Fibroblast of skin of back (primary cell): ENCODE measurements around the gene FARS2.

ENCODE experiments used
- DNase-seq: peaks from one replicate; pipeline ENCODE4 v3.0.0-alpha.2; 2013

FARS2 gene

DNA sequence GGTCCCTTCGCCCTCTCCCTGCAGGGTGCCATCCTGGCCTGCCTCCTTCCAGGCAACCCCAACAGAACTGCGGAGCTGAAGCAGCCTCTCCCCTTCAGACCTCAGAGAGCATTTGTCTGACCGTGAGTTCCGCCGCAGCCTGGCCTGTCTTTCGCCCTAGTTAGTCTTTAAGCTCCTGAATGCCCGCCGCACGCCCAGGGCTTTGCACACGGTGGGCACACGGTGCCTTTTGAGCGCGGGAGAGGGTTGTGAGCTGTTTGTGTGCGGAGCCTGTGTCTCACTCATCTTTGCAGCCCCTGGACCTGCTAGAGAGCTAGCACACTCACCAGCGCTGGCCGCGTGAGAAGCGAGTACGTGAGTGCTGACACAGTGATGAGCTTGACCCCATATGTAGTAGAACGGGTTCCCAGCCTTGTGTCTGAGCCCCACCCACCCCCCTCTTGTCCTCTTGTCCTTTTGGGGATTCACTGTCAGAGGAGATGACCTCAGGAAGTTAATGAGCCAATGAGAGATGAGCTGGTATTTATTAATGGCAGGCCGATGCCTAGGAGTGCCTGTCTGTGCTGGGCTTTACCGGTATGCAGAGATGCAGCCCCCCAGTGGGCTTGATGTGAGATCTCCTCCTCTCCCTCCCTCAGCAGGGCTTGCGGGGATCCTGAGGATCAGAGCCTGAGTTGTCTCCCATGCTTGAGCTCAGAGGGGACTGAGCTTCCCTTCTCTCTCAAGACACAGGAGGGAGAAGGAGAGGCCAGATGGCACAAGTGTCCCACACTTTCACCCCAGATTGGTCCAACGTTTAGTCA, 249.2 kb downstream of the FARS2 start:
- DNase-seq: no peak

DNA sequence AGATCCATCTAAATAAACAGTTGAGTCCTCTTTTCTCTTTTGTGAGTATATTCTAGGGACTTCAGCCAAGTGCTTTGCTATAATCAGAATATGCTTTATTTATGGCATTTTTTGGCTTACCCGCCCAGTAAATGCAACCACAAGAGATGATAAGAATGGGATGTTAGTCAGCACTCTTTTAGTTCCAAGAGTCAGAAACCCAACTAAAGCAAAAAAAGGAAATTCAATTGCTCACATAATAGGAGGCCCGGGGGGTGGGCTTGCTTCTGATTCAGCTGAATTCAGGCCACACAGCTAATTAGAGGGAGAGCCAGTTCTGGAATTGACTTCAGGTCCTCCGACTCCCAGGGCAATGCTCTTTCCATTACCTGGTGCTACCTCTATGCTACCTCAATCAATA, 250.6 kb downstream of the FARS2 start:
- DNase-seq: peak; percentile 83

GRCh38 chr6:5512422-5512821, 251.1 kb downstream of the FARS2 start:
- no peak for DNase-seq

DNA sequence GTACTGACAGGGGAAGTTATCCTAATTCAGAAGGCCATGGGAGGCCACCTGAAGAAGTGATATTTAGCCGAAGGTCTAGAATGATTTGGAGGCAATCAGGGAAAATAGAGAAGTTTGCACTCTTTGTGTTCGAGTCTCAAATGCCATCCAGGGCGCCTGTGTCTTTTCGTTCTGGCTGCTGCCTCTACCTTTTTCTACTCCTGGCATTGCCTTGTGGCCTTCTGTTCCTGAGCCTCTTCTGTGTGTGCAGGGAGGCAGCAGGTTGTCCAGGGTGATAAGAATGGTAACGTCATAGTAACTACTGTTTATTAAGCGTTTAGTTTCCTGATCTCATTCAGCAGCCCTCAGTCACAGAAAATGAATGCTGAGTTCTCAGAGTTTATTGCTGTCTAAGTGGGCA, 252.1 kb downstream of the FARS2 start:
- no peak for DNase-seq

- DNase-seq: no peak
These were observed 253.0 kb downstream of the FARS2 start for GRCh38 chr6:5514353-5514752.

DNA sequence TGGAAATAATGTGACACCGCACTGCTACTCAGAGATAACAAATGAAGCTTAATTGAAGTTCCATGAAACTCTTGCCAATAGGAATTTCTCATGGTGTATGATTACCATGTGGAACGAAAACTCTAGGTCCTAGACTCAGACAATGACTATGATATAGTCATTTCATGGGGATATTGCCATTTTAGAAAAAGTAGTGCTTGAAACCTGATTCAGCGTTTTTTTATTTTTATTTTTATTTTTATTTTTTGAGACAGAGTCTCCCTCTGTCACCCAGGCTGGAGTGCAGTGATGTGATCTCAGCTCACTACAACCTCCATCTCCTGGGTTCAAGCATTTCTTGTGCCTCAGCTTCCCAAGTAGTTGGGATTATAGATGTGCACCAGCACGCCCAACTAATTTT, 253.9 kb downstream of the FARS2 start:
- DNase-seq: no peak

GRCh38 chr6:5516036-5516435, 254.7 kb downstream of the FARS2 start:
- no peak for DNase-seq

DNA sequence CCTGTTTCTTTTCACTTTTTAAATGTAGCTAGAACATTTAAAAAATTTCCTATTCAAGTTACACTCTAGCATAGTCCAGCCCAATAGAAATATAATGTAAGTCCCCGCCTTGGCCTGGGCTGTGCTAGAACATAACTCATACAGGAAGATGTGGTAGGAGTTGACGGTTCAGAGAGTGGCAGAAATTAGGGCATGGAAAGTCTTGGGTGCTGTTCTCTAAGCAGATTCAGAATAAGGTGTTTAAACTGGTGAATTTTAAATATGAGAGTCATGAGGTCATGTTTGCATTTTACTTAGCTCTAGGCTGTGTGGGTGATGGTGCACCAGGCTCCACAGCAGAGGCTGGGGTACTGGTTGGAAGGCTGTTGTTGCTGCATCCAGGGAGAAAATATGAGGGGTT, 256.5 kb downstream of the FARS2 start:
- no peak for DNase-seq

- no peak for DNase-seq
These were observed 257.7 kb downstream of the FARS2 start for GRCh38 chr6:5518936-5519491.

GRCh38 chr6:5520796-5521195, 259.5 kb downstream of the FARS2 start:
- DNase-seq: no peak

DNA sequence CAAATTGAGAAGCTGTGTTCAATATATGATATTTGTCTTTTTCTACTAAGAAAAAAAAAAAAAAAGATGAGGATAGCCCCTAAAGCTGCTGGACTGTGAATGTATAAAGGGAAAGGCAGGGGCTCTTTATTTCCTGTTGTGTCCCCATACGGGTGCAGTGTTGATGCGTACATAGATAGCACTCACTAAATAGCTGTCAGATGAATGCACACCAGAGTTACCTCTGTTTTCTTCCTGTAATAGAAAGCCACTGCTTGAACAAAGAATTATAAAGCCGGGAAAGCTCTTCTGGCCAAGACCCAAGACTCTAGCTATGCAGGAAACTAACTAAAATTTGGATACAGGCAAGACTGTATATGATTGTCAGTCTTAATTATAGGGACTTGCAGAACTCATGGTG, 260.0 kb downstream of the FARS2 start:
- no peak for DNase-seq

DNA sequence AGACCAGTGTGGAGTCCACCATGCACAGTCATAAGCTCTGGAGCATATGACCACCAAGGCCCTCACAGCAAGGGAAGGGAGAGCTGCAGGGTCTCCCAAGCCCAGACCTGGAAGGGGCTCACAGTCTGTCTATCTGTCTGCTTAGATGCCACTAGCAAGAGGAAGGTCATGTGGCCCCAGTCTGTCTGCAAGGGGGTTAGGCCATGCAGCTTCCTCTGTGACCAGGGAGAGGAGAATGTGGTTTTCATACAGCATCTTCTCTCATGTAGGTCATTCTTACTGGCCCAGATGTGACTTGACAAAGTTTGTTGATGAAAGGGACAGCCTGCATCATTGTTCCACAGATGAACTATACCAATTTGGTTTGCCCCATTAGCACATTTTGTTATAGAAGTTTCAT, 260.8 kb downstream of the FARS2 start:
- no peak for DNase-seq

DNA sequence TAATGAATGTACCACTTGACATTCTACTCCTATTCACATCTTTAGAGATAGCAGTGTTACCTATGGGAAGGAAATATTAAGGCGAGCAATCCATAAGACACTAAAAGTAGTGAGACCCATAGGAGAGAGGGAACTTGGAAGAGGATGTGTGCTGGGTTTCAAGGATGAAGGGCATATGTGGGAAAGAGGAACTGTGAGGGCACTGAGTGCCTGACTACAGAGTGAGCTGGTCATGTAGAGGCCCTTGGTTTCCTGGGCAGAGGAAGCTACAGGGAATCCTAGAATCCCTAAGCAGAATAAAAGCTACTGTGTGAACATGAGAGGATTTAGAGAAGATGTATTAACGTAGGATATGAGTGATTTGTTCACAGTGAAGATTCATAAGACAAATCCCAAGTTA, 262.8 kb downstream of the FARS2 start:
- DNase-seq: no peak

DNA sequence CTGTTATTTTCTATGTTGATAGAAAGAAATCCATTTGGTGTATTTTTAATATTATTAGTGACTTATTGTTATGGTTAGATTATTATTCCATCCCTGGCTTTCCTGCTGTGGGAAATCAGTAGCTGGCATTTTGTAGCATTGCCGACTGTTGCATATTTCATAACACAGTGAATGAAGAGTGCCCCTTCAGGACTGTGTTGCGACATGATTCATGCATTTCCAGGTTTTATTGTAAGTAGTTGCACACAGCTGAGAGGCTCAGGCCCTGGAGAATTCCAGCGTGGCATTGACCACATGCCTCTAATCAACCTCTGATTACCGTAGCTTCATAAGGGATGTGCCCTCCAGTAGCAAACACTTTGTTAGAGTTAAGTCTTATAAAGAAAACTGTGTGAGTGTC, 263.9 kb downstream of the FARS2 start:
- DNase-seq: peak; percentile 53

DNA sequence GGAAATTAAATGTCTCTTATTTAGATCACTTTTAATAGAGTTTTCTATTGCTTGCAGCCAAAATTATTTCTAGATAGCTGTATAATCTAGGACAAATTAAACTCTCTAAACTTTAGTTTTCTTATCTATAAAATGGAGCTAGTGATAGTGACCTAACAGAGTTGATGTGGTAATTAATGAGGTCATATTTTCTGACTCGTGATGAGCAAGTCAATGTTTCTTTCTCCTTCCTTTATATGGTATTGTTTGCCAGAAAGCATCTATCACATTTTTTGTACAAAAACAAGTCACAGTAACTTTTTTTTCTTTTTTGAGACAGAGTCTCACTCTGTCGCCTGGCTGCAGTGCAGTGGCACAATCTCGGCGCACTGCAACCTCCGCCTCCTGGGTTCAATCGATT, 267.7 kb downstream of the FARS2 start:
- peak; percentile 30 for DNase-seq

DNA sequence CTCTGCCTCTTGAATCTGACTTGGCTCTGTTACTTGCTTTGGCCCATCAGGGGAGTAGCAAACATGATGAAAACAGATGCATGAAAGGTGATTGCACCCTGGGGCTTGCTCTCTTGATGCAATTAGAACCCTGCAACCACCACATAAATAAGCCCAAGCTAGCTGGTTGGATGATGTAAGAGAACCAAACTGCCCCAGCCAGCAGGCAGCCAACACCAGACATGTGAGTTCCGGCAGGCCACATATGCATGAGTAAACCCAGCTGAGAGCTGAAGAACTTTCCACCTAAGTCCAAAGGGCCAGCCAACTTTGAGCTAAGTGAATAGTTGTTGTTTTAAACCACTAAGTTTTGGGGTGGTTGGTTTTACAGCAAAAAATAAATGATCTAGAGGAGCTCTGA, 268.4 kb downstream of the FARS2 start:
- DNase-seq: no peak

- DNase-seq: no peak
These were observed 269.8 kb downstream of the FARS2 start for GRCh38 chr6:5531161-5531560.

DNA sequence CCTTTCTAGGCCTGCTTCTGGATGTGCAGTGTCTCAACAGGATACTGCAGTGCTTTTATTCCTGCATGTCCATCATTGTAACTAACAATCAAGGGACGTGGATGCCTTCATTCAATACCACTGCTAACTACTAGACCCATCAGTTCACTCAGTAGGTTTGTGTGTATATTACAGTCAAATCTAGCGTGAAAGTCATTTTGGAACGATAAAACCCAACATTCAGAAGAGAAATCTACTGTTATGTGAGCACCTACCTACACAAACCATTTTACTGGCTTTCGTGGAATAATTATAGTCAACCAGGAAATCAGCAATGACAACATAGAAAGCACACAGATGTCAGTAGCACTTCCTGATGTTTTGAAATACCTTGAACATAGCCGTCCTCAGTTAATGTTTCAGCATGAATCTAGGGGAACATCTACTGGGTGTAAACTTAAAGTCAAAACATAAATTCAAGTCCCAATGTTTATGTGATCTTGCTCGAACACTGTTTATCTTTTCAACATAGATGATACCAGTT, 270.6 kb downstream of the FARS2 start:
- DNase-seq: no peak

DNA sequence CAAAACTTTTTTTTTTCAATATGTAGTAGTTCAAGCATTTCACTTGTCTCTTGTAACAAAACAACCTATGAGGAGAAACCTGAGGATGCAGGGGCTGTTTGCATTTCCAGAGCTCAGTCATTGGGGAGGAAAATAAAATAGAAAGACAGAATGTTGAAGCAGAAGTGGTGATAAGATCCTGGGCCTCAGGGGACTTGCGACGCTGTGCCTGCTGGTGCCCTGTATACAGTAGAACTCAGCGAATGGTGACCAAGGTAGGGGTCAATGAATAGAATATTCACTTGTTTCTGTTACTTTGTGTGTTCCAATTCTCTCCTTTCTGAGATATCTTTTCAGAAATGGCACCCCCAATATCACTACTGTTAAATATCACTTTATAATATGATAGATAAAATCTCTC, 271.6 kb downstream of the FARS2 start:
- DNase-seq: no peak

DNA sequence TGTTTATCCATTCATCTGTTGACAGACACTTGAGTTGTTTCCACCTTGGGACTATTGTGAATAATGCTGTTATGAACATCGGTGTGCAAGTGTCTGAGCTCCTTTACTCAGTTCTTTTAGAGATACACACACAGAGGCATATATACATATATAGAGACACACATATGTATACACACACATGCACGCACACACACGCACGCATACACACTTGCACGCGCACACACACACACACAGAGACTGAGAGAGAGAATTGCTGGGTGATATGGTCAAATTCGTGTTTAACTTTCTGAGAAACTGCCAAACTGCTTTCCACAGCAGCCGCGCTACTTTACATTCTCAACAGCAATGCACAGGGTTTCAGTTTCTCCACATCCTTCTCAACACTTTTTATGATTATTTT, 273.3 kb downstream of the FARS2 start:
- no peak for DNase-seq

GRCh38 chr6:5536644-5537043, 275.3 kb downstream of the FARS2 start:
- DNase-seq: no peak

- DNase-seq: no peak
These were observed 275.8 kb downstream of the FARS2 start for GRCh38 chr6:5537132-5537531.

DNA sequence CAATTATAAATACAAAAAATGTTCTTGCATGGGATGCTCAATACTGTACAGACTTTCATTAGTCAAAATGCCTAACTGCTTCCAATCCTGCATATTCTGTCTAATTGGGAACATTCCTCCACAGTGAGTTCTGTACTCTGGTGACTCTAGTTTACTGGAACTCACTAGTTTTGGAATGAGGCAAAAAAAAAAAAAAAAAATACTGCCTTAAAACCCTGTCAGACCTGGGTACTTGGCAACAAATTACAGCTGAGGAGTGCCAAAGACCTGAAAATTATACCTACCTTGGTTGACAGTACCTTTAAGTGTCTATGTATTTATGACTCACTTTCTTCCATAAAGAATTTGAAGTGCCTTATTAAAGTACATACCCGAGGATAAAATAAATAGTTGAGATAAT, 276.7 kb downstream of the FARS2 start:
- peak; percentile 63 for DNase-seq

DNA sequence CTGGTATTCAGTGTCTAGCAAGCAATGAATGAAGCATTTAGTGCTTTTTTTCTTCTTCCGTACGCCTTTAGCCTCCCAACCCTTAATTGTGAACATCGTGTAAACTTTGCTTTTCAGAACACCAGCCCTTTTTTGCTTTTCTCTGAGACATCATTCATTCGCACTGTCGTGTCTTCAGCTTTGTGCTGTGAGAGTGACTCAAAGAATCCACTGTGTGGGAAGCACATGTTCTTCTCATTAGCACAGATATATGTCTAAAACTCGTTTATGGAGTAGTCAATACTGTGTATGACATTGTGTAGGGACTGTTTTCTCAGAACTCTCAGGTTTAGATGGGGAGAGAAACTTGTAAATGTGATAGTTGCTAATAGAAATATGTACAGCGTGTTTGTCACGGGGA, 279.1 kb downstream of the FARS2 start:
- peak; percentile 22 for DNase-seq

GRCh38 chr6:5541025-5541424, 279.7 kb downstream of the FARS2 start:
- DNase-seq: no peak
